Psoas muscle (tissue), 8 donors: ENCODE data around the gene DUSP7. TPM values are rescaled to one million over a fixed set of nuclear protein-coding genes. Genes with fewer than 3 reads are reported as not detected.
A peak's percentile ranks its signal among the peaks of the same experiment; 100 is the strongest.

Experiments used
- ATAC-seq, 4 donors: fragments of 200-7000 bp; cut with Tn5 transposase; one replicate each; pipeline ENCODE4 v1.9.1; 2020; ENCODE audit warnings: moderate library complexity in 3 of 4, mild to moderate bottlenecking in 2 of 4
- DNase-seq, 2 donors: peaks; one replicate each; pipeline ENCODE4 v3.0.0-alpha.2; 2020
- H3K27ac ChIP-seq: fragments of 200-600 bp; one replicate; pipeline ENCODE4 v1.8.0; 2022
- H3K27me3 ChIP-seq, 3 donors: fragments of 200-600 bp in 1 of 3; one replicate each; pipeline versions ENCODE4 v1.6.1 to v1.8.0; 2013 to 2022; ENCODE audit warnings: low read length in 2 of 3, mild to moderate bottlenecking in 2 of 3, moderate library complexity in 1 of 3; ENCODE audit not compliant: insufficient read depth in 3 of 3
- H3K36me3 ChIP-seq, 2 donors: fragments of 200-600 bp in 1 of 2; one replicate each; pipeline versions ENCODE4 v1.6.1 to v1.8.0; 2013 to 2022; ENCODE audit warnings: low read depth in 1 of 2, mild to moderate bottlenecking in 1 of 2, moderate library complexity in 1 of 2; ENCODE audit not compliant: insufficient read depth in 1 of 2
- H3K4me1 ChIP-seq: fragments of 200-600 bp; one replicate; pipeline ENCODE4 v1.8.0; 2022
- H3K4me3 ChIP-seq: fragments of 200-600 bp; one replicate; pipeline ENCODE4 v1.8.0; 2022; ENCODE audit warnings: mild to moderate bottlenecking
- H3K9me3 ChIP-seq: fragments of 200-600 bp; one replicate; pipeline ENCODE4 v1.8.0; 2022
- CTCF ChIP-seq: fragments of 200-600 bp; IDR thresholded peaks from one replicate; pipeline ENCODE4 v1.8.0; 2022; ENCODE audit warnings: antibody characterized with exemption
- WGBS, 3 donors: extraction: QIAGEN DNeasy Blood & Tissue Kit; methylation state at CpG; one replicate each; pipeline versions ENCODE4 v1.1.6 to v1.1.7; 2013; 5-methylcytosine and 5-hydroxymethylcytosine counted together
- intact Hi-C, 2 donors: fragments of 100-400 bp; cut with DNase I; formaldehyde crosslinking; loops; one replicate each; pipeline versions ENCODE4 v1.11.0 to v1.14.2; 2022
- polyA plus RNA-seq, 3 donors: library from polyadenylated mRNA; stranded (reverse); fragments of 200-250 nt; gene quantifications; one replicate each; pipeline ENCODE4 v1.2.3, GENCODE V29; 2013
- total RNA-seq, 4 donors: library from RNA; stranded (reverse); fragmentation: NEBNext Ultra II Directional in 2 of 4; extraction: Animal tissue kit (Norgen Biotek cat#: 25700) in 2 of 4; gene quantifications; one replicate each; pipeline versions ENCODE4 v1.2.1 to v1.2.4, GENCODE V29; 2021 to 2023
- donor health status: healthy with polysubstance abuse.
- donor health status: DM: no; HTN: no; CAD: no; lungs with moderate emphysema.
- donor health status: Bipolar disorder and iron deficiency.
- donor health status: healthy.
- donor health status: DM: yes; HTN: yes; CAD: no.
- donor health status: DM: no; HTN: no; CAD: no.
- donor health status: DM: no; HTN: no; CAD: no.
- donor health status: DM: yes; HTN: yes; CAD: no.

Gene DUSP7
- total and polyA plus RNA-seq, 7 donors: 7.4 to 31.9 (median 15.7) TPM

- no peaks in the 10 kb centered on the region for H3K9me3 ChIP-seq
- H3K27ac ChIP-seq: no peak overlapping the region
These were observed 24.5 kb downstream of the DUSP7 start for GRCh38 chr3:52031896-52032295.

GRCh38 chr3:52030714-52031310 lies 25.6 kb downstream of the DUSP7 start:
- TF ChIP-seq CTCF: no peak
- WGBS, 3 donors: 61 to 75% (median 66%) methylated on average over 11 of the region's 11 CpGs
- ATAC-seq (peak in 1 of 4 donors; percentile 12), DNase-seq (no peak)
- no peaks in the 10 kb centered on the region for H3K36me3 ChIP-seq
- H3K27ac ChIP-seq: peak overlapping the region; percentile 46
- H3K9me3 ChIP-seq: no peaks in the 10 kb centered on the region
- intact Hi-C loops: no loop called here
- H3K4me3 ChIP-seq: no peak overlapping the region
- H3K4me1 ChIP-seq: peaks cover 43% of the 10 kb centered on the region
- no peaks in the 10 kb centered on the region for H3K27me3 ChIP-seq

More at GRCh38 chr3:52031896-52032295, 24.5 kb downstream of the DUSP7 start:
- DNase-seq (no peak), ATAC-seq (no peak)
- no peak overlapping the region for H3K4me3 ChIP-seq
- 88 to 89% (median 88%) methylated on average over 10 of the region's 10 CpGs for WGBS, 3 donors
- TF ChIP-seq CTCF: no peak
- H3K36me3 ChIP-seq: no peaks in the 10 kb centered on the region
- intact Hi-C loops: no loop called here
- H3K27me3 ChIP-seq: no peaks in the 10 kb centered on the region
- peaks cover 35% of the 10 kb centered on the region for H3K4me1 ChIP-seq

GRCh38 chr3:52029535-52029934 lies 26.8 kb downstream of the DUSP7 start:
- Histone ChIP-seq H3K36me3 (no peaks in the 10 kb centered on the region), H3K4me3 (no peak overlapping the region), H3K27me3 (no peaks in the 10 kb centered on the region), H3K27ac (peak overlapping the region; percentile 62), H3K4me1 (peaks cover 56% of the 10 kb centered on the region), H3K9me3 (no peaks in the 10 kb centered on the region)
- intact Hi-C loops: no loop called here
- ATAC-seq (no peak), DNase-seq (no peak)
- WGBS, 3 donors: 81 to 92% (median 90%) methylated on average over 10 of the region's 10 CpGs
- TF ChIP-seq CTCF: no peak

GRCh38 chr3:52029053-52029452 lies 27.3 kb downstream of the DUSP7 start:
- no peak for TF ChIP-seq CTCF
- DNase-seq (no peak), ATAC-seq (peak; percentile 8 to 53 (median 32))
- Histone ChIP-seq H3K4me1 (peaks cover 60% of the 10 kb centered on the region), H3K36me3 (no peaks in the 10 kb centered on the region), H3K4me3 (no peak overlapping the region), H3K27ac (peak overlapping the region; percentile 62), H3K9me3 (no peaks in the 10 kb centered on the region), H3K27me3 (no peaks in the 10 kb centered on the region)
- WGBS, 3 donors: 44 to 63% (median 53%) methylated on average over 9 of the region's 9 CpGs
- intact Hi-C loops: no loop called here

GRCh38 chr3:52028572-52028971 lies 27.8 kb downstream of the DUSP7 start:
- DNase-seq: peak; percentile 60 to 92

More at GRCh38 chr3:52028572-52028971, 27.8 kb downstream of the DUSP7 start:
- H3K4me3 ChIP-seq: no peak overlapping the region
- H3K27me3 ChIP-seq: no peaks in the 10 kb centered on the region
- ATAC-seq: peak; percentile 40 to 71 (median 54)
- no peaks in the 10 kb centered on the region for H3K9me3 ChIP-seq
- WGBS, 3 donors: 24 to 48% (median 35%) methylated on average over 12 of the region's 12 CpGs
- H3K27ac ChIP-seq: peak overlapping the region; percentile 62
- intact Hi-C loops: no loop called here
- no peaks in the 10 kb centered on the region for H3K36me3 ChIP-seq
- H3K4me1 ChIP-seq: peaks cover 64% of the 10 kb centered on the region
- TF ChIP-seq CTCF: no peak
